ENCODE results near the gene RPS27. TPM values are rescaled to one million over a fixed set of nuclear protein-coding genes. Genes with fewer than 3 reads are reported as not detected.

RPS27 gene
- total and polyA plus RNA-seq, 2 of the 13 experiments (the other 11 are each of a cell fraction or from before 2014, with no cell fraction given), result 3,737 to 9,964 TPM

DNA sequence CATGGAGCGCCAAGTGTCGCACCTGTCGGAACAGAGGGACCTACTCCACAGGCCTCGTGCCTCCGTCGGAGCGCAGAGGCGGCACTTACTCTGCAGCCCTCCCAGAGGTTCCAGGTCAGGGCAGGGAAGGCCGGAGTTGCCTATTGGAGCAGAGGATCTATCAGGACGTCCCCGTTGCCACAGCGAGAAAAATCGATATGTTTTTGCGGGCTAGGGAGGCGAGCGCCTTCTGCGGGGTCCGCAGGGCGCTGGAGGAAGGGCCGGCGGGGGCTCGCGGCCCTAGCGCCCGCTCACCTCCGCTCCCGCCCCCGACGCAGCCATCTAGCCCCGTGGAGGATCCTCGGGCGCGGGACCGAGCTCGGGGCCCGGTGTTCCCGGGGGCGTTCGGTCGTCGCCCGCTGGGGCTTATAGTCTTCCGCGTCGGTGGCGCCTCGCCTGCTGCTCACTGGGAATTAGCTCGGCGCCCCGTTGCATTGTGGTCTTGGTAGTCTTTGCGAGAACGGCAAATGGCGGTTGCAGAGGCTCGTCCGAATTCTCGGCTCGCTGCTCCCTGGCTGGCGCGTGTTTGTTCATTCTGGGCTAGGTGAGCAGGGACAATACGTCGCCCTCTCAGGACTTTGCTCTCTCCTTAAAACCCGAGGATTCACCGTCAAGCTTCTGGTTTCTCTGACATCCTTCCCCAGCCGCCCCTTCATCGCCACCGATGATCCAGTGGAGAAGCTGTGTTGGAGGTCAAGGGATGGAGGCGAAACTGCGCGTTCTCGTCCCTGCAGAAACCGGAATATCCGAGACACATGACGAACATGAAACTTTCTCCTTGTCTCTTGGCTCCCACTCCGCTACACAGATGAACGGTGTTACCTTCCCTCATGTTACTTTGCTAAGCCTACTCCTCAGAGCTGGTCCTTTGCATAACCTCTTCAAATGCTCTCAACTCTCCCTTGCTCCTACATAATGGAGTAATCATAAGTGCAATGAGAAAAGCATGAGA is 13.0 kb upstream of the RPS27 start, which contains the start of gene JTB (continued):
- no peak for TF ChIP-seq ATRX (CRISPR knock-in tag; IDR thresholded peaks at IDR 0.05; ENCODE audit: borderline replicate concordance)
- TF ChIP-seq ZNF616 (CRISPR knock-in tag; IDR thresholded peaks at IDR 0.05; ENCODE audit: low read depth), result 0 out of 2 replicates have a peak, but pooled peaks have one; percentile 76
- peak; percentile 88 for TF ChIP-seq TAF1 (CRISPR knock-in tag; IDR thresholded peaks at IDR 0.05)
- no peak for TF ChIP-seq ZNF546 (CRISPR knock-in tag; conservative IDR thresholded peaks at IDR 0.05)
- peak; percentile 83 for TF ChIP-seq KMT2B (CRISPR knock-in tag; IDR thresholded peaks at IDR 0.05)
- 0 out of 2 replicates have a peak, but pooled peaks have one; percentile 8 for TF ChIP-seq ZNF652 (CRISPR knock-in tag; IDR thresholded peaks at IDR 0.05; ENCODE audit: borderline replicate concordance, low read depth)
- no peak; the same call in 1 of the 2 replicates for TF ChIP-seq SP140L (CRISPR knock-in tag; IDR thresholded peaks at IDR 0.05; ENCODE audit: borderline replicate concordance)
- TF ChIP-seq, protein P1, sequence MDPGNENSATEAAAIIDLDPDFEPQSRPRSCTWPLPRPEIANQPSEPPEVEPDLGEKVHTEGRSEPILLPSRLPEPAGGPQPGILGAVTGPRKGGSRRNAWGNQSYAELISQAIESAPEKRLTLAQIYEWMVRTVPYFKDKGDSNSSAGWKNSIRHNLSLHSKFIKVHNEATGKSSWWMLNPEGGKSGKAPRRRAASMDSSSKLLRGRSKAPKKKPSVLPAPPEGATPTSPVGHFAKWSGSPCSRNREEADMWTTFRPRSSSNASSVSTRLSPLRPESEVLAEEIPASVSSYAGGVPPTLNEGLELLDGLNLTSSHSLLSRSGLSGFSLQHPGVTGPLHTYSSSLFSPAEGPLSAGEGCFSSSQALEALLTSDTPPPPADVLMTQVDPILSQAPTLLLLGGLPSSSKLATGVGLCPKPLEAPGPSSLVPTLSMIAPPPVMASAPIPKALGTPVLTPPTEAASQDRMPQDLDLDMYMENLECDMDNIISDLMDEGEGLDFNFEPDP (CRISPR knock-in tag; conservative IDR thresholded peaks at IDR 0.05), result no peak
- TF ChIP-seq PHB2 (IDR thresholded peaks at IDR 0.05; ENCODE audit: partially characterized antibody), result no peak
- 0 out of 2 replicates have a peak, but pooled peaks have one; percentile 15 for TF ChIP-seq ZNF431 (CRISPR knock-in tag; IDR thresholded peaks at IDR 0.05; ENCODE audit: borderline replicate concordance, low read depth)
- no peak for TF ChIP-seq CENPT (CRISPR knock-in tag; IDR thresholded peaks at IDR 0.05; ENCODE audit: low read depth)
- TF ChIP-seq ZNF44 (CRISPR knock-in tag; IDR thresholded peaks at IDR 0.05), result peak; percentile 84; the same call in 1 of the 2 replicates
- TF ChIP-seq, protein P2, sequence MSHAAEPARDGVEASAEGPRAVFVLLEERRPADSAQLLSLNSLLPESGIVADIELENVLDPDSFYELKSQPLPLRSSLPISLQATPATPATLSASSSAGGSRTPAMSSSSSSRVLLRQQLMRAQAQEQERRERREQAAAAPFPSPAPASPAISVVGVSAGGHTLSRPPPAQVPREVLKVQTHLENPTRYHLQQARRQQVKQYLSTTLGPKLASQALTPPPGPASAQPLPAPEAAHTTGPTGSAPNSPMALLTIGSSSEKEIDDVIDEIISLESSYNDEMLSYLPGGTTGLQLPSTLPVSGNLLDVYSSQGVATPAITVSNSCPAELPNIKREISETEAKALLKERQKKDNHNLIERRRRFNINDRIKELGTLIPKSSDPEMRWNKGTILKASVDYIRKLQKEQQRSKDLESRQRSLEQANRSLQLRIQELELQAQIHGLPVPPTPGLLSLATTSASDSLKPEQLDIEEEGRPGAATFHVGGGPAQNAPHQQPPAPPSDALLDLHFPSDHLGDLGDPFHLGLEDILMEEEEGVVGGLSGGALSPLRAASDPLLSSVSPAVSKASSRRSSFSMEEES (CRISPR knock-in tag; IDR thresholded peaks at IDR 0.05), result peak; percentile 12; the same call in 1 of the 2 replicates
- TF ChIP-seq, protein P3, sequence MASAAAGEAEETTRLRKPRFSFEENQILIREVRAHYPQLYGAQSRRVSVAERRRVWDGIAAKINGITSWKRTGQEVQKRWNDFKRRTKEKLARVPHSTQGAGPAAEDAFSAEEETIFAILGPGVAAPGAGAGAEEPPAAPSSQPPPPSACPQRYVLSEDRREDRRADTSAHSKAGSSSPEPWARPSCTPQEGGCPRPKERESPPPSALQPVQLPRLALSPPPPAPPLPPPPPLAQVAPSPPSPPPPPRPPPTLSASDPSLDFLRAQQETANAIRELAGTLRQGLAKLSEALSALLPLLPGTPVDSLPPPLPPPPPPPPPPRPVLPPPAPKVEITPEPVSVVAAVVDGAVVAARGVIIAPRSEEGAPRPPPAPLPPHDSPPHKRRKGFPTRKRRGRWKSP (CRISPR knock-in tag; IDR thresholded peaks at IDR 0.05), result no peak
- TF ChIP-seq, protein P4, sequence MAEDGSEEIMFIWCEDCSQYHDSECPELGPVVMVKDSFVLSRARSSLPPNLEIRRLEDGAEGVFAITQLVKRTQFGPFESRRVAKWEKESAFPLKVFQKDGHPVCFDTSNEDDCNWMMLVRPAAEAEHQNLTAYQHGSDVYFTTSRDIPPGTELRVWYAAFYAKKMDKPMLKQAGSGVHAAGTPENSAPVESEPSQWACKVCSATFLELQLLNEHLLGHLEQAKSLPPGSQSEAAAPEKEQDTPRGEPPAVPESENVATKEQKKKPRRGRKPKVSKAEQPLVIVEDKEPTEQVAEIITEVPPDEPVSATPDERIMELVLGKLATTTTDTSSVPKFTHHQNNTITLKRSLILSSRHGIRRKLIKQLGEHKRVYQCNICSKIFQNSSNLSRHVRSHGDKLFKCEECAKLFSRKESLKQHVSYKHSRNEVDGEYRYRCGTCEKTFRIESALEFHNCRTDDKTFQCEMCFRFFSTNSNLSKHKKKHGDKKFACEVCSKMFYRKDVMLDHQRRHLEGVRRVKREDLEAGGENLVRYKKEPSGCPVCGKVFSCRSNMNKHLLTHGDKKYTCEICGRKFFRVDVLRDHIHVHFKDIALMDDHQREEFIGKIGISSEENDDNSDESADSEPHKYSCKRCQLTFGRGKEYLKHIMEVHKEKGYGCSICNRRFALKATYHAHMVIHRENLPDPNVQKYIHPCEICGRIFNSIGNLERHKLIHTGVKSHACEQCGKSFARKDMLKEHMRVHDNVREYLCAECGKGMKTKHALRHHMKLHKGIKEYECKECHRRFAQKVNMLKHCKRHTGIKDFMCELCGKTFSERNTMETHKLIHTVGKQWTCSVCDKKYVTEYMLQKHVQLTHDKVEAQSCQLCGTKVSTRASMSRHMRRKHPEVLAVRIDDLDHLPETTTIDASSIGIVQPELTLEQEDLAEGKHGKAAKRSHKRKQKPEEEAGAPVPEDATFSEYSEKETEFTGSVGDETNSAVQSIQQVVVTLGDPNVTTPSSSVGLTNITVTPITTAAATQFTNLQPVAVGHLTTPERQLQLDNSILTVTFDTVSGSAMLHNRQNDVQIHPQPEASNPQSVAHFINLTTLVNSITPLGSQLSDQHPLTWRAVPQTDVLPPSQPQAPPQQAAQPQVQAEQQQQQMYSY (CRISPR knock-in tag; IDR thresholded peaks at IDR 0.05), result no peak
- TF ChIP-seq ZNF510 (CRISPR knock-in tag; IDR thresholded peaks at IDR 0.05; ENCODE audit: low read depth), result no peak
- TF ChIP-seq ZNF530 (CRISPR knock-in tag; IDR thresholded peaks at IDR 0.05; ENCODE audit: low read depth), result no peak
- no peak for TF ChIP-seq PAX8 (CRISPR knock-in tag; IDR thresholded peaks at IDR 0.05; ENCODE audit: borderline replicate concordance)
- TF ChIP-seq ZBTB21 (CRISPR knock-in tag; IDR thresholded peaks at IDR 0.05), result no peak
